ENCODE results near the gene ADAMTS2. TPM values are rescaled to one million over a fixed set of nuclear protein-coding genes. Genes with fewer than 3 reads are reported as not detected.

Gene ADAMTS2
- total RNA-seq, 1 donor from 2014 or later, result 1.2 TPM

DNA sequence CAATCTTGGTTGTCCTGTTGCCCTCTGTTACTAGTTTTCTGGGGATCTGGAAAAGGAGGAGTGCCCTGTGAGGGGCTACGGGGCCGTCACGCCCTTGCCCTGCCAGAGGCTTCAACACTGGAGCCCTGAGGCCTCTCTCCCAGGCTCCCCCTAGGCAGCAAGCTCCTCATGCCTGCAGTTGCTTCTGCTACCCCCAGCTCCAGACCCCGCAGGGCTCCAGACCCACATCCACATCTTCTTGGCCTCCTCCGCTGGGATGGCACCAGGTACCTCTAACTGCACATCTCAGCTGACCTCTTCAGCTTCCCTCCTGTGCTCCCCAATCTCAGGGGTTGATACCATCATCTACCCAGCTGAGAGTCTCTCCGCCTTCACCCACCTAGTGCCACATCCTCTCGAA is 169.1 kb downstream of the ADAMTS2 start:
- Histone ChIP-seq H3K4me3 (no peak overlapping the region), H3K27me3 (no peaks in the 10 kb centered on the region), H3K27ac (no peak overlapping the region), H2AFZ (replicated peaks) (no peak overlapping the region), H3K36me3 (no peaks in the 10 kb centered on the region), H3F3A (ENCODE audit: low read depth) (no peaks in the 10 kb centered on the region), H3K9ac (no peak overlapping the region), H3K4me2 (no peak overlapping the region), H3K79me2 (ENCODE audit: low read depth) (no peaks in the 10 kb centered on the region), H3K4me1 (no peaks in the 10 kb centered on the region), H4K20me1 (ENCODE audit: low read depth) (no peaks in the 10 kb centered on the region), H3K9me3 (ENCODE audit: low read depth) (no peaks in the 10 kb centered on the region)
- no peak for DNase-seq (ENCODE audit: low spot score)
- Mint-ChIP-seq H3K4me3 (no peak overlapping the region), H3K9me3 (peaks cover 2% of the 10 kb centered on the region), H3K4me1 (no peaks in the 10 kb centered on the region), H3K27me3 (ENCODE audit: insufficient read depth, low read depth) (peaks cover 6% of the 10 kb centered on the region), H3K36me3 (no peaks in the 10 kb centered on the region), H3K27ac (no peak overlapping the region)
- TF ChIP-seq EZH2 (IDR thresholded peaks at IDR 0.05) (no peak), EZH2phosphoT487 (IDR thresholded peaks at IDR 0.05) (no peak)
- TF ChIP-seq, protein P1, sequence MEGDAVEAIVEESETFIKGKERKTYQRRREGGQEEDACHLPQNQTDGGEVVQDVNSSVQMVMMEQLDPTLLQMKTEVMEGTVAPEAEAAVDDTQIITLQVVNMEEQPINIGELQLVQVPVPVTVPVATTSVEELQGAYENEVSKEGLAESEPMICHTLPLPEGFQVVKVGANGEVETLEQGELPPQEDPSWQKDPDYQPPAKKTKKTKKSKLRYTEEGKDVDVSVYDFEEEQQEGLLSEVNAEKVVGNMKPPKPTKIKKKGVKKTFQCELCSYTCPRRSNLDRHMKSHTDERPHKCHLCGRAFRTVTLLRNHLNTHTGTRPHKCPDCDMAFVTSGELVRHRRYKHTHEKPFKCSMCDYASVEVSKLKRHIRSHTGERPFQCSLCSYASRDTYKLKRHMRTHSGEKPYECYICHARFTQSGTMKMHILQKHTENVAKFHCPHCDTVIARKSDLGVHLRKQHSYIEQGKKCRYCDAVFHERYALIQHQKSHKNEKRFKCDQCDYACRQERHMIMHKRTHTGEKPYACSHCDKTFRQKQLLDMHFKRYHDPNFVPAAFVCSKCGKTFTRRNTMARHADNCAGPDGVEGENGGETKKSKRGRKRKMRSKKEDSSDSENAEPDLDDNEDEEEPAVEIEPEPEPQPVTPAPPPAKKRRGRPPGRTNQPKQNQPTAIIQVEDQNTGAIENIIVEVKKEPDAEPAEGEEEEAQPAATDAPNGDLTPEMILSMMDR (IDR thresholded peaks at IDR 0.05), result no peak

DNA sequence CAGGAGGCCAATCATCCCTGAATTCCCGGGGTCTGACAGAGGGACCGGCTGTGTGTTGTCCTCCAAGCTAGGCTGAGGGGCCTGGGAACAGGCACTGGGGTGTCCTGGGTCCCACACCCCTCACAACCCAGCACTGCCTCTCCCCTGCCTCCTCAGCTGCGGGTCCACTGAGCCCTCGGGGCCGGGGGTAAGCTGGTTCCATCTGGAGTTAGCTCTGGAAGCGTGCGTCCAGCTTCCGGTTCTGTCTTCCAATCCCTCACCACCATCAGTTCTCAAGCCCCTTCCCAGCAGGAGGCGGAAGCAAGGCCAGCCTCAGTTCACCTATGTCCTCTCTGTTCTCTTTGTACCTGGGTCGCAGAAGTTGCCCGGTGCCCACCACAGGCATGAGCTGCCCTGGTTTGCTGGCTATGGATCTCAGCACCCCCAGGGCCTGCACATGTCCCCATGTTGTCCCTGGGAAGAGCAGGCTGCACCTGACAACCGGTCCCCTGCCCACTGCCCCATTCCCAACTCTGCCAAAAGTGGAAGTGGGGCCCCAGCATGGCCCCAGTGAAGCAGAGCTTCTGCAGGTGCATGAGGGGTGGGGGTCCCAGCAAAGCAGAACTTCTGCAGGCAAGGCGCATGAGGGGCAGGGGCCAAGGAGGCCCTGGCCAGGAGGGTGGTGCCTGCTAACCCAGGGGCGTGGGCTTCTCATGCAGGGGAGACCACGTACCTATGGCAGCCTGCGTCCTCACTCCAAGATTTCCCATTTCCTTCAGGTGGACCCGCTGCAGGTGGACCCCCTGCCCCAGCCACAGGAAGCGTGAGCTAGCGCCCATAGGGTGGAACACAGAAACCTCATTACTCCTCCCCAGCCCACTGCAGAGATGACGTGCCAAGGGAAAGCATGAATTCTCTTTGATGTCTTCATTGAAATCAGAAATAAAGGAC is 173.2 kb downstream of the ADAMTS2 start:
- TF ChIP-seq EZH2 (IDR thresholded peaks at IDR 0.05), result no peak
- no peak overlapping the region for H3K4me2 ChIP-seq
- H3K79me2 ChIP-seq (ENCODE audit: low read depth), result no peaks in the 10 kb centered on the region
- no peaks in the 10 kb centered on the region for H3K36me3 Mint-ChIP-seq
- peaks cover 11% of the 10 kb centered on the region for H3K27me3 Mint-ChIP-seq (ENCODE audit: insufficient read depth, low read depth)
- no peak overlapping the region for H3K4me3 ChIP-seq
- H3K4me1 ChIP-seq, result no peaks in the 10 kb centered on the region
- H4K20me1 ChIP-seq (ENCODE audit: low read depth), result no peaks in the 10 kb centered on the region
- H3K9ac ChIP-seq, result no peak overlapping the region
- no peak for DNase-seq (ENCODE audit: low spot score)
- H3K27ac ChIP-seq, result no peak overlapping the region
- H3K27ac Mint-ChIP-seq, result no peak overlapping the region
- no peaks in the 10 kb centered on the region for H3K36me3 ChIP-seq
- peaks cover 2% of the 10 kb centered on the region for H3K9me3 Mint-ChIP-seq
- no peaks in the 10 kb centered on the region for H3K9me3 ChIP-seq (ENCODE audit: low read depth)
- peaks cover 6% of the 10 kb centered on the region for H3K27me3 ChIP-seq
- no peaks in the 10 kb centered on the region for H3K4me1 Mint-ChIP-seq
- no peak overlapping the region for H3K4me3 Mint-ChIP-seq
- no peaks in the 10 kb centered on the region for H3F3A ChIP-seq (ENCODE audit: low read depth)
- no peak overlapping the region for H2AFZ ChIP-seq (replicated peaks)

DNA sequence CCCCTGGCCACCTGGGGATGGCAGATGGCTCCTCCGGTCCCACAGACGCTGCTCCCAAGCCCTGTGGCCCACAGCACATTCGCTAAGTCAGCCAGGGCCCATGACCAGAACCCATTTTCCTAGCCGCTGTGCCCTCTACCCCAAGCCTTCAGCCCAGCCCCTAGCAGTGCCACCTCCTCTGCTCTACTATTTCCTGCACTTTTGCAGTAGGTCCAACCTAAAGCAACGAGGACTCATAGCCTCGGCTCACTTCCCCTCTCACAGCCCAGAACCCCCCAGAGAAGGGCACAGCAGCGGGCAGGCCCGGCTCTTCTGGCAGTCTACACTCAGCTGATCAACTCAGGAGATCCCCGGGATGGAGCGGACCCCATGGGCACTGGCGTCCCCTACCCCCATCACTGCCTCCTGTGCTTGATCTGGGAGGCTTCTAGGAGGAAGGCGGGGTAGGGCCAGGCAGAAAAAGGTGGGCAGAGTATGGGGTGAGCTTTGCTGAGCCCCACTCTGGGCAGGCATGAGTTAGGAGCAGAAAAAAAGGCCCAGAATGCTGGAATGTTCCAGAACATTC is 173.9 kb downstream of the ADAMTS2 start:
- Histone ChIP-seq H3K79me2 (ENCODE audit: low read depth) (no peaks in the 10 kb centered on the region), H4K20me1 (ENCODE audit: low read depth) (no peaks in the 10 kb centered on the region), H3K4me2 (no peak overlapping the region), H3K4me3 (no peak overlapping the region), H3K27ac (no peak overlapping the region), H3K9ac (no peak overlapping the region), H3K9me3 (ENCODE audit: low read depth) (no peaks in the 10 kb centered on the region), H3K36me3 (no peaks in the 10 kb centered on the region), H3K27me3 (peaks cover 6% of the 10 kb centered on the region), H3K4me1 (no peaks in the 10 kb centered on the region), H3F3A (ENCODE audit: low read depth) (no peaks in the 10 kb centered on the region), H2AFZ (replicated peaks) (no peak overlapping the region)
- no peak overlapping the region for H3K4me3 Mint-ChIP-seq
- no peaks in the 10 kb centered on the region for H3K36me3 Mint-ChIP-seq
- DNase-seq (ENCODE audit: low spot score), result no peak
- no peaks in the 10 kb centered on the region for H3K4me1 Mint-ChIP-seq
- peaks cover 11% of the 10 kb centered on the region for H3K27me3 Mint-ChIP-seq (ENCODE audit: insufficient read depth, low read depth)
- no peaks in the 10 kb centered on the region for H3K9me3 Mint-ChIP-seq
- TF ChIP-seq EZH2 (IDR thresholded peaks at IDR 0.05) (no peak), EZH2phosphoT487 (IDR thresholded peaks at IDR 0.05) (no peak)
- TF ChIP-seq, protein P1 (IDR thresholded peaks at IDR 0.05), result no peak
- no peak overlapping the region for H3K27ac Mint-ChIP-seq

DNA sequence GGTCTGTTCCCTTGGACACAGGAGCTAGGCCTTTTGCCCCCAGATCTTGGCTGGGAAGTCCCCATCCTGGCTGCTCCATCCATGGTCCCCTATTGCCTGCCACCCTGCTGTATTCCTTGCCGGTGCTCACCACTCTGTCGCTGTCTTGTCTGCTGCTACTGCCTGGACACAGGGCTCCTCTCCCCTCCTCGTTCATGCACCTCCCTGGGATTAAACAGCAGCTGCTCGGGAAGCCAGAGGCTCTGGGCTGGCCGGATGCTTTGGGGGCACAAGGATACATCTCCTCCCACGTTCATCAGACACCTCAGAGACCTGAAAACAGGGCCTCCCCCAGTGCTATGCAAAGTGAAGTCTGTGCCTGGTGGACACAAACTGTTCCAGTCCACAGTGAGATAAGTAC is 174.7 kb downstream of the ADAMTS2 start:
- Histone ChIP-seq H3K4me1 (no peaks in the 10 kb centered on the region), H3K36me3 (no peaks in the 10 kb centered on the region), H4K20me1 (ENCODE audit: low read depth) (no peaks in the 10 kb centered on the region), H2AFZ (replicated peaks) (no peak overlapping the region), H3K9me3 (ENCODE audit: low read depth) (no peaks in the 10 kb centered on the region), H3K27me3 (peaks cover 6% of the 10 kb centered on the region), H3K27ac (no peak overlapping the region), H3F3A (ENCODE audit: low read depth) (no peaks in the 10 kb centered on the region), H3K4me3 (no peak overlapping the region), H3K9ac (no peak overlapping the region), H3K79me2 (ENCODE audit: low read depth) (no peaks in the 10 kb centered on the region), H3K4me2 (no peak overlapping the region)
- H3K4me1 Mint-ChIP-seq, result no peaks in the 10 kb centered on the region
- H3K36me3 Mint-ChIP-seq, result no peaks in the 10 kb centered on the region
- H3K27me3 Mint-ChIP-seq (ENCODE audit: insufficient read depth, low read depth), result peaks cover 11% of the 10 kb centered on the region
- no peak for DNase-seq (ENCODE audit: low spot score)
- no peak for TF ChIP-seq EZH2phosphoT487 (IDR thresholded peaks at IDR 0.05)
- TF ChIP-seq, protein P1 (IDR thresholded peaks at IDR 0.05), result no peak
- H3K4me3 Mint-ChIP-seq, result no peak overlapping the region
- peak overlapping the region; percentile 46 for H3K27ac Mint-ChIP-seq
- H3K9me3 Mint-ChIP-seq, result no peaks in the 10 kb centered on the region

Data from neural progenitor cell (in vitro differentiated cells).